NT2/D1 (cell line): ENCODE results near the gene STK35.

Source experiments
- SUZ12 ChIP-seq: IDR thresholded peaks from 2 replicates; pipeline ENCODE4 v1.6.1; 2011; ENCODE audit not compliant: insufficient read length, insufficient read depth; ENCODE audit errors: extremely low read depth
- YY1 ChIP-seq: IDR thresholded peaks from 2 replicates; pipeline ENCODE4 v1.6.1; 2011; ENCODE audit not compliant: insufficient read length, insufficient read depth
- ZNF274 ChIP-seq: IDR thresholded peaks from 2 replicates; pipeline ENCODE4 v1.6.1; 2011; ENCODE audit warnings: mild to moderate bottlenecking, low read depth, low read length

GRCh38 chr20:2169456-2170088 lies 67.9 kb downstream of the STK35 start:
- TF ChIP-seq ZNF274, result no peak
- no peak for TF ChIP-seq YY1
- no peak for TF ChIP-seq SUZ12
